ENCODE data around the gene SYCP2.

DNA sequence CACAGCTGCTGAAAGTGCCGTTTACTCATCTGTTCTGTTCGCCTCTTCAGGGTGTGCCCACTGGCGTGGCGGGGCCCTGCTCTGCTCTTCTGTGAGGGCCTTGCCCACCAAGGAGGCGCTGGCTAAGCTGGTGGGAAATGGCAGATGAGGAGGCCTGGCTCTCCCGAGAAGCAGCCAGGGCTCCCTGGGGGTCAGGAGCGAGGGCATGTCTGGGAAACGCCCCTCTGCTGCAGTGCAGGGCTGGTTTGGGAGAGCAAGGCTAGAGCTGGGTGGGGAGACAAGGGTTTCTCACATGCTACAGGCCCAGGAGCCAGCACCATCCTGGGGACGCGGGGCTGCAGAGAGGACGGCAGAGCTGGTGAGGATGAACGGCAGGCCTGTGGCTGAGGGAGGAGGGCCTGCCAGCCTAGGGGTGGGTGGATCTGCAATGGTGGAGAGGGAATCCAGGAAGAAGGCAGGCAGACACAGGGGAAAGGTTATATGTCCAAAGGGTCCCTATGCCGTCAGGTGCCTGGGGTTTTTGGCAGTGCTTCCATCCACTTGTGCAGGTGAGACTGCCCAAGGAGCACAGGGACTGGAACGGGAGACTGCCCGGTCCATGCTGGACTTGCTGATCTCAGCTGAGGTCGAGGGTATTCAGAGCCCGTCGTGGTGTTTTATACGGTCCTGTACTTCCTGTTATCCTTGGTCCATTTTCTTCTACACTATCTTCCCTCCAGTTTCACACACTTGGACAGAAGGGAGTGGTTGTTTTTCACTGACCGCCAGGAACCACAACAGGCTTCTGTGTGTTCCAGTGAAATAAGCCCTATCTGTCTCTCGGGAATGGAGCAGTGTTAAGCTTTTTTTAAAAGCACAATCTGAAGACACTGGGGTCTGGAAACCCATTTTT lies 119.2 kb downstream of the SYCP2 start:
- TF ChIP-seq CTCF (conservative IDR thresholded peaks at IDR 0.05) (no peak), ZFX (IDR thresholded peaks at IDR 0.05) (no peak)

All from C4-2B (cell line).